ENCODE data around the gene SYT13.

The SYT13 gene

DNA sequence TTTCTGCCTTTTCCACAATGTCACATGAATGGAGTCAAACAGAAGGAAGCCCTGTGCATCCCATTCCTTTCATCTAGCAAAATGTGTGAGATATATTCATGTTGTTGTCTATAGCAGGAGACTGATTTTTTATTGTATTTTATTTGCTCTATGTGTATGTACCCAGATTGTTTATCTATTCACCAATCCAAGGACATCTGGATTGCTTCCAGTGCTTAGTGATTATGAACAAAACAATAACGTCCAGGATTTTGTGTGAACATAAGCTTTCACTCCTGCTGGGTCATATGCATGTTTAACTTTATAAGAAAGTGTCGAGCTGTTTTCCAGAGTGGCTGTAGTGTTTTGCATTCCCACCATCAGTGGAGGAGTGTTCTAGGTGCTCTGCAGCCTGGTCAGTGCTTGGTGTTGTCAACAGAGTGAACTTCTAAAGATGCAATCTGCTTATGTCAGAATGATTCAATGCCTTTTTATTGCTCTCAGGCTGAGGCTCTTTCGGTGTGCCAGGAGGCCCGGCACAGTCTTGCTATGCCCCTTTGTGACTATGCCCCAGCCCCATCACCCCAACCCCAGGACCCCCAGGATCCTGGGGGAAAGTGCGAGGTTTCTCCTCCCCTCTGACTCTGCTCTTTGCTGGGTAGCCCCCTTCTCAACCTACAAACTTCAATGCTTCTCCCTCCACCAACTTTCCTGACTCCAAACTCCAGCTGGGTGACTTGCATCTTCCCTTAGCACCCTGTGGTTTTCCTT, 19.9 kb upstream of the SYT13 start:
- DNase-seq = no peak

DNA sequence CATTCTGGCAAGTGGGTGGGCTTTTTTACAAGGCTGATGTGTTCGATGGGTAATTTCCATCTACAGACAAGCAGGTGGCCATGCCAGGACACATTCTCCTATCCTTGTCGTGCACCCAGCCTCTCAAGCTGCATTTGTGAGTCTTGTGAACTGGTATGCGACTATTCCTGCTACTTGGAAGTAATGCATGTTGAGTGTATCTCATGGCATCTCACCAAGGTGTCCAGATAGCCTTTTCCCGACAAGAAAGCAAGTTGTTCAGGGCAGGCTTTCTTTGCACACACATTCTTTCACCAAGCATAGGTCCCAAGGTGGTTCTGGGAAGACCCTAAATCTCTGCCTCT, 18.8 kb upstream of the SYT13 start:
- no peak for DNase-seq

DNA sequence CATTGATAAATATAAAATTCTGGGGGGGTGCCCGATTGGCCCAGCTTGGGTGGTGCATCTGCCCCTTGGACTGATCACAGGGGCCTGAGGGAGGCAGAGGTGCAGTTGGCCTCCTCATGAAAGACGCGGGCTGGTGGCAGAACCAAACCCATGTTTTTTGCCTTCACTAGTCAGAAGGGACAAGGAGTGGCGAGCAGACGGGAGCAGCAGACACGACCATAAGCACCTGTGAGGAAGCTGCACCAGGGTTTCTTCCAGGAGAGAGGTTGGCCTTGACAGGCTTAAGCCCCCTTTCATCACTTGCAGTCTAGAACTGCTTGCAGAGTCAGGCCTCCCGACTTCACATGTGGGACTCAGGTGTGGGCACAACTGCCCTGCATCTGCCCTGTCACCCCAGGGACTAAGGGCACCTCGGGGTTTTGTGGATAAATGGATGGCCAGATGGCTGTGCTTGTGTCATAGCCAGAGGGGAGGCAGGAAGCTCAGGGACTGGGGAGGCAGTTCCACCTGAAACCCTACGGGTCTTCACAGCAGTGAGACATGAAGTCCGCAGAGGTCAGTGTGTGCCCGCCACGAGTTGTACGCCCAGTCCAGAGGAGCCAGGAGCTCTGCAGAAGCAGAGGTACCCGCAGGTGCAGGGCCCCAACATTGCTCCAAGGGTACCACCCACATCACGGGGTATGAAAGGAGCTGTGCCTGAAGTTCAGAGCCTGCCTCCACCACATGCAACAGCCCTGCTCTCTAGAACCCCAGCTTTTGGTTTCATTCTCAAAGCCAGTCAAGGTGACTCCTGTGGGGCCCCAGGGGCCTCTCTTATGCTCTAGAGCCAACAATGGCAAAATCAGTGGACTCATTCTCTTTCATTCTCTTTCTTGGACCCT, 18.2 kb upstream of the SYT13 start:
- no peak for DNase-seq

DNA sequence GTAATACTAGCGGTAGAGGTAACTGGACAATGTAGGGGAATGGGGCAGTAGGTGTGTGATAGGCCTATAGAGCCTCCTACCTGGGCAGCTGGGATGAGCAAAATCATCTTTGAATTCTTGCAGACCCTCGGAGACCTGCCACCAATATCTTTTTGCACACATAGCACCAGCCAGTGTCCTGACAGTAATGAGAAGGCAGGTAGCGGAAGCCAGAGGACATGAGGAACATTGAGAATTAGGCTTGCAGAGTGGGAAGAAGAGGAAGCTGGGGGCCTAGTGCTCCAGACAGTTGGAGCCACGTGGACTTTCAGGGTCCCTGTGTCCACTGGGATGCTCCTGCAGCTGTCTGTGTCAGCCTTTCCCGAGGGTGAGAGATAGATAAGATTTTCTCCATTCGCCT, 17.2 kb upstream of the SYT13 start:
- DNase-seq = no peak

DNA sequence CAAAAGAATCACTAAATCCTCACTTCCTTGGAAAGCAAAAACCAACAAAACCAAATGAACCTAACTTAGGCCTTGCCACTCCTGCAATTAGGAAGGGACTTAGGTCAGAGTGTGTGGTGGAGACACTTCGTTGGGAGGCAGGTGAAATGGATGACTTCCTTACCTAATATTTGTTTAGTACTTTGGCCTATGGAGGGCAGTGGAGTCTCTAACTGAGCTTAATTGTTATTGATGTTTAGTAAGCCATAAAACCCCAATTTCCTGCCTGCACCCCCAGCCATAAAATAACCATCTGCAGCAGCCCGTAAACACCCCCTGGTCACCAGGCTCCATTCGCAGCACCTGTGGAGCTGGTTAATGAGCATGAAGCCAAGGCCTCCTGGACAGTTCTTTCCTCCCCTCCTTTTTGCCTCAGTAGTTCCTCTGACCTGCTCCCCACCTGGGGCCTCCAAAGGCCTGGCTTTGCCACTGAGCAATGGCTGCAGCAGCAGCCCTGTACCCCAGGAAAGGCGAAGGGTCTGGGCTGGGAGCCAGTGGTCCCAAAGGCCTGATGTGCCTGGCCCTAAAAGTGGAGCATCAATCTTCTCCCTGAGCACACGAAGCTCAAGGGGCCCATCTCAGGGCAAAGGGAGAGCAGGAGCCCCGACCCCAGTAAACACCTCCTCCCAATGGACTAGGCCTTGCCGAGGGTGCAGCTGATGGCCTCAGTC, 15.6 kb upstream of the SYT13 start:
- no peak for DNase-seq

DNA sequence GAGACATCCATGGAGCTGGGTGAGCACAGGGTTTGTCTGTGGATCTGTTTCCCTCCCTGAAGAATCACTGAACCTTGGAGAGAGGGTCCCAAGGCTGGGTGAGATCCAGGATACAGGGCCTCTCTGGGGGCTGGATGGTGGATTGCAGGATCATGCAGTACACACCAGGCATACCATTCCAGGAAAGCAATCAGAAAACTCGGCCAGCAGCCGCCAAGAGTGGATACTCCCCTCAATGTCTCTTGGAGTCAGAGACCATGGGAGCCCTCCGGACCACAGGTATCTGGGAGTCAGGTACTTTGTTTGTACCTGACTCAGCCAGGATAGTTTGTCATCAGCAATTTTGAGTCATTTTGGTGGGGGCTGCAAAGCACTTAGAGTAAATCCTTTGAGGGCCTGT, 14.6 kb upstream of the SYT13 start:
- DNase-seq = no peak

DNA sequence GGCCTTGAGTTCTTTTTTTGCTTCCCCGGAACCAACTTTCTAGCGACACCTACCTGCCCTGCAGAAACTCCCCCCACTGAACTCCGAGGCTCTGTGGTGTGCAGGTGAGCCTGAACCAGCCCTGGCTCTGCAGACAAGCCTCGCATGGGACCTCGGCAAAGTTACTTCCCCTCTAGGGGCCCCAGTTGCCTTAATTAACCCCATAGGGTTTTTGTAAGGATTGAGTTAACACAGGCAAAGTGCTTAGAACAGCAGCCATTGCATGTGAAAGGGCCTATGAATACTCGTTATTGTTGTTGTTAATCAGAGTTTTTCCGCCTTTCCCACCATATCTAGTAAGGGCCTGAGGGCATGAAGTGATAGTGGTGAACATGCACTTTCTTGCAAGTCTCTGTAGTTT, 12.6 kb upstream of the SYT13 start:
- DNase-seq = no peak

DNA sequence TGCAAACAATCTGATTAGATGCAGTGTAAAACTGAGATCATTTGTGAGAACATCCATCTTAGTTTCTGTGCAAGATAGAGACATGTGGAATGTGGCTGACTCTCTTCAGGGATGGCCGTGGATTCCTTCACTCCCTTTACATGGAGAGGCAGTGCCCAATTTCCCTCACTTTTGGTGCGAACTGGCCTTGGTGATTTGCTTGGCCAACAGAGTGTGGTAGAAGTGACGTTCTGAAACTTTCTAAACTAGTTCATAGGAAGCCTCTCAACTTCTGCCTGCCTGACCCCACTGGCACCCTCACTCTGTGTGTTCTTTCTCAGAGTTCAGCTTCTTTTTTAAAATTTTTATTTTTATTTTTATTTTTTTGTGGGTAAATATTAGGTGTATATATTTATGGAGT, 9.9 kb upstream of the SYT13 start:
- DNase-seq = no peak

DNA sequence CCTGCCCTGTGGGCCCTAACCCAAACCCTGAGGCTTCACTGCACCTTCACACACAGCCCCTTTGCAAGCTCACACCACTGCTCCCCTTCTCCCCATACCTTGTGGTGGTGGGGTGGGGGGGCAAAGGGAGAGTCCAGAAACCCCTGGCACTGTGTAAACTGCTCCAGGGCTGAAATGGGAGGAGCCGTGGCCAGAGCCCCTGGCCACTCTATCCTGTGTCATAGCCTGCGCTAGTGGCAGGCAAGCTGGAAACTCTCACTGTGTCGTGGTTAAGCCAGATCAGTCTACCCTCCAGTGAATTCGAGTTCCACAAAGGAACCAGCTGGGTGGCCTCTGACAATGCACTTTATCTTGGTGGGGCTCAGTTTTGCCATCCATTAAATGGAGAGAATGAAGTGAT, 8.4 kb upstream of the SYT13 start:
- DNase-seq = no peak

DNA sequence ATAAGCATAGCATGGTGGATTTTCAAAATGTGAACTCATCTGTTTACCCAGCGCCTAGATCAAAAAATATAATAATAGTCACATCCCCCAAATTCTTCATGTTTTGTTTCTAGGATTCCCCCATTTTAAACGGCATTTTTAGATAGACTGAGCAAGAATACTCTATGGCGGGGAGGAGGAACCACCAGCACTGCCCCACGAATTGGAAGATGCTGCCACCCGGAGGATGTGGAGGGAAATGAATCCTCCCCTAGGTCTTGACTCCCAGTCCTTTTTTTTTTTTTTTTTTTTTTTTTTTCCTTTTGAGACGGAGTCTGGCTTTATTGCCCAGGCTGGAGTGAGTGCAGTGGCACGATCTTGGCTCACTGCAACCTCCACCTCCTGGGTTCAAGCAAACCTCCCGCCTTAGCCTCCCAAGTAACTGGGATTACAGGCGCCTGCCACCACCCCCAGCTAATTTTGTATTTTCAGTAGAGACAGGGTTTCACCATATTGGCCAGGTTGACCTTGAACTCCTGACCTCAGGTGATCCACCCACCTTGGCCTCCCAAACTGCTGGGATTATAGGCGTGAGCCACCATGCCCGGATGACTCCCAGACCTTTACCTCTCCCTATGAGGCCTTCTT, 7.5 kb upstream of the SYT13 start:
- peak; percentile 61 for DNase-seq

DNA sequence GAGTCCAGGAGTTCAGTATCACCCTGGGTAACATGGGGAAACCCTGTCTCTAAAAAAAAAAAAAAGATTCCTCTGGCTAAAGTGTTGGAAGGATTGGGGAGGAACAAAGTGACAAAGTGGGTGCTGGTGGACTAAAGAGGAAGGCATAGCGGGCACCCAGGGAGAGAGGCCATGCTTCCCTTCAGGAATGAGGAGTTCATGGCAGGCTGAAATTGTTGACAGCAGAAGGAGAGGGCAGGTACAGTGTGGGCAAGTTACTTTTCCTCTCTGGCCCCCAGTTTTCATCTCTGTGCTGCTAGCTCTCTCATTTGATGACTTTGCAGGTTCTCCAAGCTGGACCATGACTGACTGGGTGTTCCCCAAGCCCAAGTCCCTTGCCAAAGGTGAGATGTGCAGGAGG, 4.4 kb upstream of the SYT13 start:
- DNase-seq = no peak

DNA sequence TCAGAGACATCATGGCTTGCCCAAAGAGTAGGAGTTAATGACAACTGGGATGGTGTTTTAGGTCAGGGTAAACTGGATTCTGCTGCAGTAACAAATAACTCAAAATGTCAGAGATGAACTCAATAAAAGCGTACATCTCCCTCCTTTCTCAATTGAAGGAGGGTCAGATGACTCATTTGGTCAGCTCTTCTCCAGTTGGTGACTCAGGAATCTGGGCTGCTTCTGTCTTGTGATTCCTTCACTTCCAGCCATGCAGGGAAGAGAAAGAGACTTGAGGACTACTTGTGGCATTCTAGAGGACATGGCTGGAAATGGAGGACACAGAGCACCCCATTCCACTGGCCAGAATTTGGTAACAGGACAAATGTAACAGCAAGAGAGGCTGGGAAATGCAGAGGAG, 3.2 kb upstream of the SYT13 start:
- DNase-seq = no peak

DNA sequence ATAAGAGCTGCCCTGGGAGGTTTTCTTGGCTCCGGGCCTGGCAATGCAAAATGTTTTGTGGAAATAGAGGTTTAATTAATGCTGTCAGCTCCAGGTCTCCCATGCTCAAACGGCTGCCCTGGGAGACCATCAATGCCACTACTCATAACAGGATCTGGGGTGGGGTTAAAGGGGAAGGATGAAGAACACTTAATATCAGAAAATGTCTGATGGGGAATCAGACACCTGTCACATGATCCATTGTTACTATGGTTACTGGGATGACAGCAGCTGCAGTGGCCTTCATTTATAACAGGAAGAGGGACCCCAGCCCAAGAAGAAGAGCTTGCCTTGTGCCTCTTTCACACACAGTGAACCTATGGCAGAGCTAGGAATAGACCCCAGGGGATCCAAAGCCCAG, 2.2 kb upstream of the SYT13 start:
- no peak for DNase-seq

DNA sequence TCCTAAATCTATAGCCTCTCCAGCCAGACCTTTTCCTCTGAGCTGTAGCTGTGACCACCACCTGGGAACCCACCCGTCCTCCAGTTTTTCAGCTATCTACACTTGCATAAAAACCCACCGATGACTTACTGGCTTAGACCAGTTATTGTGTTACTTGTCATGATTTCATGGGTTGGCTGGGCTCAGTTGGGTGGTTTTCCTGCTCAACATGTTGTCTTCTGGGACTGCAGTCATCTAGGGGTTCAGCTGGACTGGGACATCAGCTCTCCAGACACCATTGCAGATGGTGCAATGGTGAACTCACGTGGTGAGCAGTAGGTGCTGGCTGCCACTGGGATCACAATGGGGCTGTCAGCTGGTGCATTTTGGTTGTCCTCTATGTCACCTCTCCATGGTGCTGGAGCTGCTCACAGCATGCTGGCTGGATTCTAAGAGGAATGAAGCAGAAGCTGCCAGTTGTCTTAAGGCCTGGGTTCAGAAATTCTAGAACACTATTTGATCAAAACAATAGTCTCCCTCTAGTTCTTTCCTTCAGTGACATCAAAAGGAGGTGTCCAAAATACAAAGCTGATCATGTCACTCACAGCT, 1.3 kb upstream of the SYT13 start:
- DNase-seq = no peak

DNA sequence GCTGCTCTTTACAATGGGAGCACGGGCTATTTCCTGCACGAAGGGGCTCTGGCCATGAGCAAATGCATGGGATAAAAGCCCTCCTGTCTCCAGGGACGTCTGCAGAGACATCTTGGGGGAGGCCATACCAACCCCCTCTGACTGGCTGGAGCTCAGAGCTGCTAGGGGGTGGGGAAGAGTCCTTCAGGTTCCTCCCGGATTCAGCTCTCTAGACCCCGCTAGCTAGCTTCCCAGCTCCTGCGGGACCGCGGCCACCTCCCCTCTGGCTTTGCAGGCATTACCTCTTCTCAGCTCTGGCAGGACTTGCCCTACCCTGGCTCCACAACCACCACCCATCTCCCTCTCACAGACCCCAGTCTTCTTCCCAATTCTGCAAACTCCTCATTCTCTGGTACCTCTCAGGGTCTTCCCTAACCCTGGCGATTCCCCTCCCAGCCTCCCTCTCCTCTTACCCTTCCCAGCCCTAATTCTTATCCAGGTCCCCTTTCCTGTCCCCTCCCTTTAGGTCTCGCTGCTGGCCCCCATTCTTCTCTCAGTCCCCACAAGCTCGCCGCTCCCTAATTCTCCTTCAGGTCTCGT, 802 bp downstream of the SYT13 start:
- no peak for DNase-seq

DNA sequence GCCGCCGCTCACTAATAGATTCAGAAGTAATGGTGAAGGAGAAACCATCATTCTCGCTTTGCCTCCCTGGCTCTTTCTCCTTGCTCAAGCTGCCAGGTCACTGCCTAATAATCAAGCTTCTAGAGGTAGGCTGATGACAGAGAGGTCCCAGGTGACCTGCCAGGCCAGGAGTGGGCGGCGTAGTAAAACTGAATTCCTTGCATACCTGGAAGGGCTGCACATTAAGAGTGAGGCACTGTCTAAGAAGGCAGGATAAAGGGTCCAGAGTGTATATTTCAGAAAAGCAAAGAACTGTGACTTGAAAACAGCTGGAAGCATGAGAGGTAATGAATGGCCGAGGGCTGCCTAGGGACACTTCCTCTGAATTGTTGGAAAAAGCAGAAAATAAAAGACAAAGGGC, 4.1 kb downstream of the SYT13 start:
- no peak for DNase-seq

DNA sequence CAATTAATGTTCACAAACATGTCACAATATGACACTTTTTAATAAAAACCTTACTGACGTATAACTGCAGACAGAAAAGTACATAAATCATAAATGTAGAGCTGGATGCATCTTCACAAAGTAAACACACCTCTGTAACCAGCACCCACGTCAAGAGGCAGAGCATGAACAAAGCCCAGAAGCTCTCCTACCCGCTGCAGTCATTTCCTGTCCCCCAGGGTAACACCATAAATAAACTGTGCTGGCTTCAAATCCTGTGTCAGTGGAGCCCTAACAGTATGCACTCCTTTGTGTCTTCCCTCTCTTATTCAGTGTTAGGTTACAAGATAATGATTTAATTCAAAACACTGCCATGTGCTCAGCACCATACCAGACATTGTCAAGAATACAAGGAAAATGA, 5.7 kb downstream of the SYT13 start:
- no peak for DNase-seq

DNA sequence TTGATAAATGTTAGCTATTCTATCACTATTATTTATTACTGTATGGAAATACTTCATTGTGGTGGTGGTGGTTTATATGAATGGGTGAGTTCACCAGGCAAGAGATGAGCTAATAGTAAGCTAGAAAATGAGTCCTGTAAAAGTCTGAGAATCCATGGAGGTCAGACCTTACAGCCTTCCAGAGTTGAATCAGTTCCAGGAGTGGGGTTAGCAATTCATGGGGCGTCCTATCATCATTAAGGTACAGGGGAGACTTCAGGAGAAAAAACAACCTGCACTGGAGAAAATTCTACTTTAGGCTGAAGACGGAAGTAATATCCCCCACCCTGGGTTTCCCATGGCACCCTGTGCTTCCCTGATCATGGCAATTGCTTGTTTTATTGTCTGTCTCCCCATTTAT, 6.5 kb downstream of the SYT13 start:
- no peak for DNase-seq

DNA sequence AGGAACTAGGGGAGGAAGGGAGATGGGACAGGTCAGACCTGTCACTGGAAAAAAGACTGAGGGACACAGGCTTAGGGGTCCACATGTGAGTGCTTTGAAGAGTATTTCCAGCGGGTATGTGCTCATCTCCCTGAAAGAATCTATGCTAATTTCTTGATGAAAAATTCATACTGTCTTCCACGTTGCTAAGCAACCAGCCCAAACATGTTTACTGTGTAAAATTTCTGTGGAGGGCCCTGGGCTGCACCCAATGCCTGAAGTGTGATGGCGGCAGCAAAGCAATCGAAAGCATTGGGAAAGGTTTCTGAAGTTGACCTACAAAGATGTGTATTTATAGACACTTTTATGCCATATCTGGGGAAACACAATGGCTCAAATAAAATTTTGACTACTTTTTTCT, 7.4 kb downstream of the SYT13 start:
- no peak for DNase-seq

DNA sequence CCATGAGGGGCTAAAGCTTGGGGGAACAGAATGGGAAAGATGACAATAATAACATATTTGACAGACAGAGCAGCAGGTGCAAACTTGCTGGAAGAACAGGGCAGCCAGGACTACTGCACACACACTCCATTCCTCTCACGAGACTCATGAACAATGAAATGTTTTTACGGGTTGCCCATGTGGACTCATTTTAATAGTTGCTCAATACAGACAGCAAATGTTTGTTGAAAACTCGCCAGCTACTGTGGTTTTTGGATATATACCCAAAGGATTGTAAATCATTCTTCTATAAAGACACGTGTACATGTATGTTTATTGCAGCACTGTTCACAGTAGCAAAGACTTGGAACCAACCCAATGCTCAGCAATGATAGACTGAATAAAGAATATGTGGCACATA, 10.3 kb downstream of the SYT13 start:
- DNase-seq = no peak

DNA sequence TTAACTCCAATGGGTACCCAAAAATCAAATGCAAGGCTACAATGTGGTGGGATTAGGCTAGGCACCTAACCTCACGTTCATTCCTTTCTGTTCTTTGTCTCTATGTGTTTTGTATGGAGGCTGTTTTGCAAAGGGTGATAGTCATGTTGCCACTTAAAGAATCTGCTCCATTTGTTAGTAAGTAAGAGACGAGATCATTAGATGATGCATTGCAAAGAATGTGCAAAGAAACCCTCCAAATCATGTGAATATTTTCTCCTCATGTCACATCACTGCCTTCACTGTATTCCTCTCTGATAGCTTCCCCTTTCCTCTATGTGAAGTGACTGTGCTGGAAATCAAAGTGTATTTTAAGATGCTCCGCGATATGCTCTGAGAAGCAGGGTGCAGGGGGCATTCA, 11.9 kb downstream of the SYT13 start:
- DNase-seq = no peak

DNA sequence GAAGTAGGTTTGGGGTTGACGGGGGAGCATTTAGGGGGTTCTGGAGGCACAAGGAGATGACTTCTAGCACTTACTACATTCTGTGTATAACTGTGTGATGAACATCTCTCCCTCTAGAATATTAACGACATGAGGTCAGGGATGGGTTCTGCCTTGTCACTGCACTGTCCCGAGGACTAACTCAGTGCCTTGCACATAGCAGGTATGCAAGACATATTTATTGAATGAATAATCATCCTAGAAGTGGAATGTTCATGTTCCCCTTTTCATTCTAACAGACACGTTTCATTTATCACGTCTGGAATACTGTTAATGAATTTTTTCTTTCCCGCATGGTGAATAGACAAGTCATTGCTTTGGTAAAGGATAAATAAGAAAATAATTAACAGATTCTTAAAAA, 12.6 kb downstream of the SYT13 start:
- no peak for DNase-seq

DNA sequence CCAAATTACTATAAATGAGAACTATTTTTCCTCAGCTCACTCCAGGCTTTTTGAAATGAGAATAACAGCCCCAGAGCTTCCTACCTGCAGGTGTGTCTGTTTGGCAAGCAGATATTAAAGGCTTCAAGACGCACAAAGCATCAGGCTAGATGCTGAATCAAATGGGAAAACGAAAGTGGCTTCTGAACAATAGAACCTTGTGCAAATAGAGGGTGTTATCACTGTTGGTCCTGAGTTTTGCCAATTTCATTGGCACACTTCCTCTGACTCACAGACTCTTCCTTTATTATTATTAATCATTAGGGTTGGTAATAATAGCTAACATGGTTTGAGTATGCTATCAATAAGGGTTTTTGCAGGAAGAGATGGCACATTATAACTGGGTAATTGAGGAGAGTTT, 13.4 kb downstream of the SYT13 start:
- DNase-seq = no peak

Data from RPMI8226 (cell line).